HG03025 (cell line): ENCODE measurements around the gene ANKRD10.

Experiments
- ATAC-seq: cut with Tn5 transposase; IDR thresholded peaks from one replicate; pipeline ENCODE4 v1.9.1; 2021; ENCODE audit warnings: mild to moderate bottlenecking, moderate library complexity; ENCODE audit not compliant: unreplicated experiment, low FRiP score

ANKRD10 gene

DNA sequence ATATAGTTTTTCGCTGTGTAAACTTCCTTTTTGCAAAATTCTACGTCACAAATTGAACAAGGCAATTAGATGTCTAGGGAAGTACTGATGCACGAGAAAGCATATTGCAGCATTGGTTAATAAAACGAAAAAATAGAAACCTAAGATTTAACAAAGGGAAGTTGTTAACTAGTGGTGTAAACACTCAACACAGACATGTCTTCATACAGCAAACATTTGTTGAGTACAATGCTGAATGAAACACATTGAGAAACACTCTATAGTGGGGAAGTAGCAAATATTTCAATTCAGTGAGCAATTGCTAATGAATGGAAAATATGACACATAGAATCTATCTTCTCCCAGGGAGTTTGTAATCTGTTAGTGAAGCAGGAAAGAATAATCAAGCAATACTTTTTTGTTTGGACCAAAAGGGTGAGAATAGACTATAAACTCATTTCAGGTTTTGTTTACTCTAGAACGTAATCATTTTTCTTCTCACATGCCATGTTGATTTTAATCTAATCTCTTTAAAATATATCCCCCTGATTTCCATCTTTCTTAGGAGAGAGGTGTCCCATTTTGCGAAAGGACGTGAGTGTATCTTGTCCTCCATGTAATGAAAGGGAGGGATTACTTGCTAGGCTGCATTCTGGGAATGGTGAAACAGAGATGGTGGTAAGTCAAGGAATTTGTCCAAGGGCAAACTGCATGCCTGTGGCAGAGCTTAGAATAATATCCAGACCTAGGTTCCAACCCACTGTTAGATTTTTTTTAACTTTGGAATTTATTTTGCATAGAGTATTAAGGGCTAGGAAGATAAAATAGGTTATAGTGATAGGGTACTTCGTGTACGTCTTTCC lies 1.7 kb upstream of the ANKRD10 start:
- no peak for ATAC-seq

- ATAC-seq = no peak
Measured at GRCh38 chr13:110915874-110916206, 971 bp upstream of the ANKRD10 start.

GRCh38 chr13:110914331-110915056 lies 375 bp downstream of the ANKRD10 start:
- ATAC-seq = peak; percentile 36

DNA sequence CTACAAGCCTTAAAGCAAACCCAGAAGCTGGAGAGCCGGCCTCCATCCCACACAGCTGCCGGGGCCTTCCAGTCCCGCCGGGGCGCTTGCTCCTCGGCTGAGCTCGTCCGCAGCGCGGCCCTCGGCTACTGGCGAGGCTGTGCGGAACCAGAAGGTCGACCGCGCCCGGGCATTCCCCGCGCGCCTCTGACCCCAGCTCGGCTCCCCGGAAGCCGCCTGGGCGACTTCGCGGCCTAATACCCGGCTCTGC lies 863 bp downstream of the ANKRD10 start:
- peak; percentile 3 for ATAC-seq

- ATAC-seq = no peak
Measured at GRCh38 chr13:110913322-110914080, 1.4 kb downstream of the ANKRD10 start.

DNA sequence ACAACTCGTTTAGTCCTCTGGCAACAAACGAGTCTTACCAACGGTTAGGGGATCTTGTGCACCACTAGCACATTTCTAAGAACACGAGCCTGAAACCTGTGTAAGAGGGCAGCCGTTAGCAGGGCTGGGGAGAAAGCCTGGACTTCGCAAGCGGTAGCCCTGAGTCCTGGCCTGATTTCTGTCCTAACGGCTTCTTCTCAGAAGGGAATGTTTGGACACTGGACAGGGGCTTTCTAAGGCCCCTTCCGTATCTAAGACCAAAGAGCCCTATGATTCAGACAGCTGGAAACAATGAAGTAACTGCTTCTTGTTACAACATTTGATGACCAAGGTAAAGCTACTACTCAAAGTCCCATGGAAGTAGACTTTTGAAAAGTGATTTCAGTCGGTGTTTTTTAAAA lies 2.2 kb downstream of the ANKRD10 start:
- no peak for ATAC-seq

- no peak for ATAC-seq
Measured at GRCh38 chr13:110911880-110912279, 3.0 kb downstream of the ANKRD10 start.

DNA sequence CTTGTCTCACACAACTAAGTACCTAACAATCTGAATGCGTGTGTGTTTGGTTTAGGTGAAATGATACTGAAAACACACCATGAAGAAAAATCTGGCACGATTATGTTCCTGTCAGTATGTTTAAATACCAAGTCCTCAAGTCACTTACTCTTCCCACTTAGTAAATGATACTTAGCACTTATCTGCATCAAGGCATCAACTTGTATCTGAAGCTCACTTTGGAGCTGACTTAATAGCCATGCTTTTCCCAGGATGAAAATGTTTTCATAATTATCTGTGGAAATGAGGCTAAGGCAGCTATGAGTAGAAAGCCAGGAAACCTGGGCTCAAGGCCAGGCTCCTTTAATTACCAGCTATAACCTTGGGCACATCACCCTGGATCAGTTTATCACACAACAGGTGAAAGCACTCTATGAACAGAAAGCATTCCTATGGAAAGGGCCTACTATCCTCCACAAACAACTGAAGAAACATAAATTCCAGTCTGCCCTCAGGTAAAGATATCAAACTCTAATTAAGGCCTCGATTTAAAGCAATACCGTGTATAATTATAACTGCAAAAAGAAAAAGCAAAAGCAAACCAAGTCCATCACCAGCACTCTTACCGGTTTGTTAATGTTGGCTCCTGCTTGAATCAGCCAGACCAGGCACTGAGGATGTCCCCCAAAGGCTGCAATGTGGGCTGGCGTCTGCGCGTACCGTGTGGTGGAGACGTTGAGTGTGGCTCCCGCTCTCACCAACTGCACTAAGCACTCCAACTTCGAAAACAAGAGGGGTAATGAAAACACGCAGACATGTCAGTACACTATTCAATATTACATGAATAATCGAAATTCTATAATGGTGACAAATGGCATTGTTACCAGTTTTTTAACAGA lies 4.6 kb downstream of the ANKRD10 start:
- ATAC-seq = no peak

DNA sequence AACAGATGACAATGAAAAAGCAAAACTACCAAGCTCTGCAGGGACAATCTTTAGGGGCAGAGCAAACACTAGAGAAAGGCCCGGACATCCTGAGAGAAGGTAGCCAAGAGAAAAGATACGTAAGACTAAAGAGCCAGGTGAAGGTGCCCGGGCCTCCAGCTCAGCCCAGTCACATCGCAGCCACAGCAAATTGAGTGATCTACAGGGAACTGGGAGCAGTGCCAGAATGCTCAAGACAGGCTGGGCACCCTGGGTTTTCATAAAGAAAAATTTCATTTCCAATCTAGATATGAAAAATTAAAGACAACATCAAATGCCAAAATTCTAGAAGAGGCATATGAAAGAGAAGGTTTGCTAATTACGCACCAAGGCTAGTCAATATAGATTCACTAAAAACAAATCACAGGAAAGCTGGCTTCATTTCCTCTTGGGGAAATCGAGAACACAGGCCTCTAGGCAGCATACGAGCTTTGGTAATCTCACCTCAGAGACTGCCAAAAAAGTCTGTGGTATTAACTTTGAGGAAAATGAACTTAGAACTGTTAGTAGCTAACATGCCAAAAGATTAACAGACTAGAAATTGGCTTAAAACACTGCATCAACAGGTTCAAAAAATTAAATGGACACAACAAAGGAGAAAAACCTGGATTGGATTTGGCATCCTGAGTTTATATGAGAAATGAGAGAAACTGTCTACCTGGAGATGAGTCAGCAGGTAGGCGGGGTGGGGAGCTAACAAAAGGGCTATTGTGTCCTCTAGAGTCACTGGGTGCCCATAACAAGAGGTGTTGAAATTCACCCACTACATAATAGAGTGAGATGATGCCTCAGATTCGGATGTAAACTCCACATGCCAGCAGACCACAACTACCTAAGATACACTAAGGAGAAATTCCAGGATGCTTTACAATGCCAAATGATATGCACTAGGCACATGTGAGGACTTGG lies 6.6 kb downstream of the ANKRD10 start:
- no peak for ATAC-seq

DNA sequence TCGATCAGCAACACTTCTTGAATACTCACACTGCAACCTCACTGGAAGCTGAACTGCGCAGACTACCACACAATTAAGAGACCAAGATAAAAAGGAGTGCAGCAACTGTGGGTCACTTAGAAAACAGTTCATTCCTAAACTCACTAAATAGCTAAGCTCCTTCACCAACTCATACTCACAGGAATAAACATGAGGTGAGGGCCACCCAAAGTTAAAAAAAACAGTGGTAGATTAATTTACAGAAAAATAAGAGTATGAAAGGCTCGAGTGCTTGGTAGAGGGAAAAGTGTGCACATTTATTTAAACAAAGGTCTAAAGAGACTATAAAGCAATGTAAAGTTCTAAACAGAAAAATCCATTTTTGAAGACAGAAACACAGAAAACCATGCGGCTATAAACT lies 7.6 kb downstream of the ANKRD10 start:
- ATAC-seq = no peak

DNA sequence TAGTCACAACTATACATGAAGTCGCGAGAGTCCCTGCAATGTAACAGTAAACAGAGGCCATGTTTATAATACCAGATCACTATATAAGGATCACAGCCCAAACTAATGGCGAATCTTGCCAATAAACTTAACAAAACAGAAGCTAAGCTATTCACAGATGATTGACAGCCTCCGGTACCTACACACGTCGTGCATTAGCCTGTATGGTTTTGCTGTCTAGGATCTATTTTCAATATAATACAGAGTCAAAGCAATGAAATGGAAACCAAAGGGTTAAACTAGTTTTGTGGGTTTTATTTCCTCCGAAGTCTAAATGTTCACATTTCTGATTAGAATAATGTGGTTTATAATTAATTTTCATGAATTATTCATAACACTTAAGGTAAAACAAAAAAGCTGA lies 10.1 kb downstream of the ANKRD10 start:
- ATAC-seq = no peak

DNA sequence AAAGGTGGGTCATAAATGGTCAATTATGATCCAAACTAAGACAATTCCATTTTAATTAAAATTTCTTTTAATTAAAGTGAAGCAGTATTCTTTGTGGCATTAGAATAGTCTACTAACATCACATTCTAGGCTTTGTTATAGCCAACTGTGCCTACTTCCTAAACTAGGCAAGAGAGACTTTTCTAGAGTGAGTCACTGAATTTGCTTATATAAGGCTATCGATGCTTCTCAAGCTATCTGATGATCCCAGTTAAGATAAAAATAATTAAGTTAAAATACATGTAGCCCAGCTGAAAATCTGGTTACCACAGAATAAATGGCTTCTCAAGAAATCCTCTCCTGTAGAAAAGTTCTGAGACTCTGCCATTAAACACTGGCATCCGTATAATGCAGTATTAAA lies 12.5 kb downstream of the ANKRD10 start:
- no peak for ATAC-seq

DNA sequence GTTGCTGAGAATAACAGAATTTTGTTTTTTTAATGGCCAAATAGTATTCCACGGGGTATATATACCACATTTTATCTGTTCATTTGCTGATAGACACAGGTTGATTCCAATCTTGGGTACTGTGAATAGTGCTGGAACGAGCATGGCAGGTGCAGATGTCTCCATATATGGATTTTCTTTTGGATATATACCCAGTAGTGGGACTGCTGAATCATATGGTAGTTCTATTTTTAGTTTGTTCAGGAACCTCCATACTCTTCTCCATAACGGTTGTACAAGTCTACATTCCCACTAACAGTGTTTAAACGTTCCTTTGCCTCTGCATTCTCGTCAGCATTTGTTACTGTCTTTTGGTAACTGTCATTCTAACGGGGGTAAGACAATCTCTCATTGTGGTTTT lies 17.3 kb downstream of the ANKRD10 start:
- no peak for ATAC-seq

GRCh38 chr13:110897014-110897413 lies 17.9 kb downstream of the ANKRD10 start:
- no peak for ATAC-seq

DNA sequence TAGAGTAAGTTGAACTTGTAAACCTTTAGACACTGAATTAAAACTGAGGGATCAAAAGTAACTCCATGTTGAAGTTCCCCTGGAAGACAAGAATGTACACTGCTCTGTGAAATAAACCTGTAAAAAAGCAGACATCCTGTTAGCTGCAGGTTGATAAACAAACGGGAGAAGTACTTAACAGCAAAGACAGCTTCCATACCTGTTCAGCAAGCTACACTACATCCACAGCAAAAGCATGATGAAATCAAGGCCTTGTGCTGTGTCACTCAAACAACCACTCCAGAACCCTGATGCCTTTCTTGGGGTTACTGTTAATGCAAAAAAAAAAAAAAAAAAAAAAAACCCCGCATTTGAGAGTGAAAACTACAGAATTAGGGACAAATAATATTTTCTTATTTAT lies 20.8 kb downstream of the ANKRD10 start:
- ATAC-seq = no peak

GRCh38 chr13:110893571-110893970 lies 21.3 kb downstream of the ANKRD10 start:
- no peak for ATAC-seq

GRCh38 chr13:110890279-110891165 lies 24.3 kb downstream of the ANKRD10 start:
- no peak for ATAC-seq

- ATAC-seq = no peak
Measured at GRCh38 chr13:110888390-110888789, 26.5 kb downstream of the ANKRD10 start.
